PC-3 (cell line): ENCODE measurements around the gene MYF6. TPM values are rescaled to one million over a fixed set of nuclear protein-coding genes. Genes with fewer than 3 reads are reported as not detected.

Experiments
- ATAC-seq: fragments of 200-7000 bp; cut with Tn5 transposase; 2 replicates; pipeline ENCODE4 v1.9.1; 2020; ENCODE audit warnings: mild to moderate bottlenecking, moderate library complexity
- BruUV-seq: library from RNA; stranded (reverse); fragments of 400-500 nt; replicated peaks from 2 replicates; lab custom pipeline; 2021; lab: Mats Ljungman, UMichigan
- CTCF ChIA-PET: fragments of 300-600 bp; sonication (Branson Sonifier 250); formaldehyde crosslinking; loops from one replicate; lab custom pipeline; 2022; ENCODE audit warnings: antibody characterized with exemption; lab: Charles Lee
- POLR2A ChIA-PET: fragments of 300-600 bp; sonication (Branson Sonifier 250); formaldehyde crosslinking; loops from one replicate; lab custom pipeline; 2022; ENCODE audit warnings: antibody characterized with exemption; ENCODE audit not compliant: unreplicated experiment; lab: Charles Lee
- DNase-seq: peaks from one replicate; pipeline ENCODE4 v3.0.0-alpha.2; 2015
- H2AFZ ChIP-seq: fragments of 300-600 bp; sonication (generic); 2 replicates; pipeline ENCODE4 v1.6.0; 2016; ENCODE audit warnings: antibody characterized with exemption, low read length
- H3F3A ChIP-seq: fragments of 300-600 bp; sonication (generic); one replicate; pipeline ENCODE4 v1.6.0; 2017; ENCODE audit warnings: antibody characterized with exemption, low read length, control low read depth, mild to moderate bottlenecking; ENCODE audit not compliant: unreplicated experiment
- H3K27ac ChIP-seq: fragments of 300-600 bp; sonication (generic); 2 replicates; pipeline ENCODE4 v1.5.1; 2016; ENCODE audit warnings: mild to moderate bottlenecking, low read length
- H3K27me3 ChIP-seq: fragments of 300-600 bp; sonication (generic); 2 replicates; pipeline ENCODE4 v1.6.1; 2016; ENCODE audit warnings: low read length, mixed read lengths
- H3K36me3 ChIP-seq: fragments of 300-600 bp; sonication (generic); 2 replicates; pipeline ENCODE4 v1.6.1; 2016; ENCODE audit warnings: low read depth, mixed run types, low read length, mixed read lengths
- H3K4me1 ChIP-seq: fragments of 300-600 bp; sonication (generic); 2 replicates; pipeline ENCODE4 v1.5.1; 2016; ENCODE audit warnings: low read length; ENCODE audit not compliant: insufficient read depth
- H3K4me2 ChIP-seq: fragments of 300-600 bp; sonication (generic); 2 replicates; pipeline ENCODE4 v1.6.0; 2016; ENCODE audit warnings: low read length
- H3K4me3 ChIP-seq: fragments of 300-600 bp; sonication (generic); 2 replicates; pipeline ENCODE4 v1.5.1; 2016; ENCODE audit warnings: mild to moderate bottlenecking, low read length, mixed read lengths
- H3K79me2 ChIP-seq: fragments of 300-600 bp; sonication (generic); 2 replicates; pipeline ENCODE4 v1.6.1; 2017; ENCODE audit warnings: low read length, mixed read lengths
- H3K9ac ChIP-seq: fragments of 300-600 bp; sonication (generic); 2 replicates; pipeline ENCODE4 v1.6.0; 2016; ENCODE audit warnings: mild to moderate bottlenecking, low read length
- H3K9me2 ChIP-seq: fragments of 300-600 bp; sonication (generic); replicated peaks from 2 replicates; pipeline ENCODE4 v1.6.1; 2016; ENCODE audit warnings: mixed run types, low read length, mixed read lengths
- H3K9me3 ChIP-seq: fragments of 300-600 bp; sonication (generic); 2 replicates; pipeline ENCODE4 v1.6.1; 2016; ENCODE audit warnings: low read length, mixed read lengths
- H4K20me1 ChIP-seq: fragments of 300-600 bp; sonication (generic); 2 replicates; pipeline ENCODE4 v1.6.1; 2016; ENCODE audit warnings: low read length, mixed read lengths
- CTCF ChIP-seq: fragments of 300-600 bp; sonication (generic); conservative IDR thresholded peaks from 2 replicates; pipeline ENCODE4 v1.5.1; 2017; ENCODE audit warnings: antibody characterized with exemption, low read depth, mild to moderate bottlenecking, low read length
- EZH2 ChIP-seq: fragments of 300-600 bp; sonication (generic); IDR thresholded peaks from one replicate; pipeline ENCODE4 v1.6.1; 2017; ENCODE audit warnings: antibody characterized with exemption, mild to moderate bottlenecking, low read length; ENCODE audit not compliant: unreplicated experiment
- EZH2phosphoT487 ChIP-seq: fragments of 300-600 bp; sonication (generic); IDR thresholded peaks from 2 replicates; pipeline ENCODE4 v1.6.1; 2018; ENCODE audit warnings: mild to moderate bottlenecking, antibody characterized with exemption, low read length, borderline replicate concordance
- intact Hi-C: fragments of 100-400 bp; cut with micrococcal nuclease; formaldehyde crosslinking; loops from 2 replicates; pipeline ENCODE4 v1.9.0; 2023
- total RNA-seq: library from RNA; depleted of rRNA; stranded (reverse); fragments of >200 nt; gene quantifications from 2 replicates; pipeline ENCODE4 v1.2.3, GENCODE V29; 2014

Gene MYF6
- total RNA-seq, 1 experiment from 2014 or later: not detected

GRCh38 chr12:80714055-80714454 lies 6.6 kb downstream of the MYF6 start:
- H3K36me3 ChIP-seq: no peaks in the 10 kb centered on the region
- no peak overlapping the region for H3K4me2 ChIP-seq
- H3F3A ChIP-seq: no peaks in the 10 kb centered on the region
- ATAC-seq (no peak), DNase-seq (no peak)
- no peaks in the 10 kb centered on the region for H3K4me1 ChIP-seq
- H3K9me3 ChIP-seq: no peaks in the 10 kb centered on the region
- ChIA-PET CTCF (no interaction called here), POLR2A (no interaction called here)
- peaks cover 67% of the 10 kb centered on the region for H3K27me3 ChIP-seq
- no peak overlapping the region for H3K9ac ChIP-seq
- BruUV-seq: no TSS peak
- no peak for TF ChIP-seq EZH2phosphoT487
- no peaks in the 10 kb centered on the region for H4K20me1 ChIP-seq
- H3K79me2 ChIP-seq: no peaks in the 10 kb centered on the region
- H3K27ac ChIP-seq: no peak overlapping the region
- intact Hi-C loops: no loop called here
- H3K4me3 ChIP-seq: no peak overlapping the region
- no peak overlapping the region for H2AFZ ChIP-seq
- H3K9me2 ChIP-seq: no peaks in the 10 kb centered on the region

- no peaks in the 10 kb centered on the region for H3K9me2 ChIP-seq
- POLR2A ChIA-PET: no interaction called here
- no peaks in the 10 kb centered on the region for H3F3A ChIP-seq
- intact Hi-C loops: no loop called here
- no peak for DNase-seq
- H3K4me3 ChIP-seq: no peak overlapping the region
- CTCF ChIA-PET: no interaction called here
- no peak overlapping the region for H3K4me2 ChIP-seq
- no peaks in the 10 kb centered on the region for H3K4me1 ChIP-seq
- peaks cover 60% of the 10 kb centered on the region for H3K27me3 ChIP-seq
- no peaks in the 10 kb centered on the region for H3K36me3 ChIP-seq
- ATAC-seq: no peak
- no peaks in the 10 kb centered on the region for H4K20me1 ChIP-seq
- no peaks in the 10 kb centered on the region for H3K79me2 ChIP-seq
- BruUV-seq: no TSS peak
- H3K9me3 ChIP-seq: no peaks in the 10 kb centered on the region
- TF ChIP-seq EZH2 (no peak), CTCF (no peak), EZH2phosphoT487 (no peak)
- no peak overlapping the region for H2AFZ ChIP-seq
- no peak overlapping the region for H3K9ac ChIP-seq
- no peak overlapping the region for H3K27ac ChIP-seq
Observed at GRCh38 chr12:80714846-80715245, 7.4 kb downstream of the MYF6 start.

- H3K4me1 ChIP-seq: no peaks in the 10 kb centered on the region
- intact Hi-C loops: no loop called here
- H4K20me1 ChIP-seq: no peaks in the 10 kb centered on the region
- no peak overlapping the region for H3K27ac ChIP-seq
- no peak overlapping the region for H3K4me3 ChIP-seq
- no peaks in the 10 kb centered on the region for H3K36me3 ChIP-seq
- H3K4me2 ChIP-seq: no peak overlapping the region
- no peak overlapping the region for H3K9ac ChIP-seq
- H2AFZ ChIP-seq: no peak overlapping the region
- no peaks in the 10 kb centered on the region for H3K9me2 ChIP-seq
- POLR2A ChIA-PET: no interaction called here
- TF ChIP-seq EZH2: no peak
- H3K27me3 ChIP-seq: peaks cover 63% of the 10 kb centered on the region
- H3K79me2 ChIP-seq: no peaks in the 10 kb centered on the region
- ATAC-seq (no peak), DNase-seq (no peak)
- no peaks in the 10 kb centered on the region for H3K9me3 ChIP-seq
- H3F3A ChIP-seq: no peaks in the 10 kb centered on the region
- CTCF ChIA-PET: no interaction called here
- BruUV-seq: no TSS peak
Observed at GRCh38 chr12:80715713-80716249, 8.3 kb downstream of the MYF6 start.
